ENCODE data around the gene FBXW4. TPM values are rescaled to one million over a fixed set of nuclear protein-coding genes. Genes with fewer than 3 reads are reported as not detected.
A peak's percentile ranks its signal among the peaks of the same experiment; 100 is the strongest.

Gene FBXW4
- 100 to 1,000 TPM in 2 of 6 donors, 10 to 100 TPM in 4; 75.2 to 223 (median 88.5) TPM for total RNA-seq

GRCh38 chr10:101694674-101695403, at the start of gene FBXW4:
Gene FBXW4, minus strand, starts transcription at chr10:101695170. Its CDS starts 65 bp downstream, at chr10:101695105.
- ATAC-seq (ENCODE audit: low FRiP score in 2 of 2): peak; percentile 75 to 86
- no peaks in the 10 kb centered on the region for H3K9me3 ChIP-seq
- peak in 2 of 4 donors; percentile 72 to 76 for TF ChIP-seq POLR2A (IDR thresholded peaks at IDR 0.05)
- no peak for TF ChIP-seq EP300 (IDR thresholded peaks at IDR 0.05)
- peak; percentile 11 to 39 for TF ChIP-seq POLR2AphosphoS5 (IDR thresholded peaks at IDR 0.05)
- H3K36me3 ChIP-seq: no peaks in the 10 kb centered on the region
- WGBS, 2 donors: 0 to 3% methylated on average over 37 to 58 of the region's 70 CpGs
- H3K4me1 ChIP-seq: peaks cover 23 to 44% (median 39%) of the 10 kb centered on the region in 4 donors
- peak within 1 kb of the TSS; percentile 95 to 100 (median 99) for H3K27ac ChIP-seq
- peak; percentile 72 to 94 for DNase-seq
- no peaks in the 10 kb centered on the region for H3K27me3 ChIP-seq
- peak within 1 kb of the TSS; percentile 43 to 94 (median 81) for H3K4me3 ChIP-seq

GRCh38 chr10:101744267-101744666, 49.3 kb upstream of the FBXW4 start:
- DNase-seq: no peak
- no peak for ATAC-seq (ENCODE audit: low FRiP score in 2 of 2)
- 79 to 80% methylated on average over 3 of the region's 3 CpGs for WGBS, 2 donors
- TF ChIP-seq POLR2AphosphoS5 (IDR thresholded peaks at IDR 0.05): no peak
- no peak for TF ChIP-seq EP300 (IDR thresholded peaks at IDR 0.05)
- no peak for TF ChIP-seq CTCF (IDR thresholded peaks at IDR 0.05)
- TF ChIP-seq POLR2A (IDR thresholded peaks at IDR 0.05): no peak
- Histone ChIP-seq H3K27me3 (no peaks in the 10 kb centered on the region), H3K9me3 (no peaks in the 10 kb centered on the region), H3K4me3 (no peak overlapping the region), H3K36me3 (no peaks in the 10 kb centered on the region), H3K27ac (no peak overlapping the region), H3K4me1 (no peaks in the 10 kb centered on the region)

GRCh38 chr10:101741938-101742337, 47.0 kb upstream of the FBXW4 start:
- Histone ChIP-seq H3K9me3 (no peaks in the 10 kb centered on the region), H3K27ac (no peak overlapping the region), H3K36me3 (no peaks in the 10 kb centered on the region), H3K27me3 (no peaks in the 10 kb centered on the region), H3K4me3 (no peak overlapping the region), H3K4me1 (no peaks in the 10 kb centered on the region)
- no peak for DNase-seq
- TF ChIP-seq POLR2AphosphoS5 (IDR thresholded peaks at IDR 0.05): no peak
- no peak for TF ChIP-seq POLR2A (IDR thresholded peaks at IDR 0.05)
- ATAC-seq (ENCODE audit: low FRiP score in 2 of 2): no peak
- WGBS, 2 donors: 50 to 51% methylated on average over 2 of the region's 2 CpGs

GRCh38 chr10:101736666-101737065, 41.7 kb upstream of the FBXW4 start:
- no peak for TF ChIP-seq CTCF (IDR thresholded peaks at IDR 0.05)
- Histone ChIP-seq H3K9me3 (no peaks in the 10 kb centered on the region), H3K27ac (no peak overlapping the region), H3K27me3 (no peaks in the 10 kb centered on the region), H3K4me3 (no peak overlapping the region), H3K36me3 (no peaks in the 10 kb centered on the region), H3K4me1 (no peaks in the 10 kb centered on the region)
- ATAC-seq (ENCODE audit: low FRiP score in 2 of 2): no peak
- 67 to 75% methylated on average over 3 of the region's 3 CpGs for WGBS, 2 donors
- no peak for DNase-seq

GRCh38 chr10:101732096-101732495, 37.1 kb upstream of the FBXW4 start:
- no peaks in the 10 kb centered on the region for H3K4me1 ChIP-seq
- TF ChIP-seq POLR2AphosphoS5 (IDR thresholded peaks at IDR 0.05) (no peak), POLR2A (IDR thresholded peaks at IDR 0.05) (no peak), EP300 (IDR thresholded peaks at IDR 0.05) (no peak), CTCF (IDR thresholded peaks at IDR 0.05) (no peak)
- 53 to 67% methylated on average over 1 of the region's 1 CpG for WGBS, 2 donors
- ATAC-seq (ENCODE audit: low FRiP score in 2 of 2) (no peak), DNase-seq (no peak)
- no peak overlapping the region for H3K4me3 ChIP-seq
- no peaks in the 10 kb centered on the region for H3K9me3 ChIP-seq
- H3K27ac ChIP-seq: no peak overlapping the region
- H3K27me3 ChIP-seq: no peaks in the 10 kb centered on the region
- H3K36me3 ChIP-seq: no peaks in the 10 kb centered on the region

GRCh38 chr10:101726115-101726387, 31.1 kb upstream of the FBXW4 start:
- WGBS, 2 donors: 80 to 92% methylated on average over 2 of the region's 2 CpGs
- Histone ChIP-seq H3K4me3 (no peak overlapping the region), H3K27ac (no peak overlapping the region), H3K27me3 (no peaks in the 10 kb centered on the region), H3K9me3 (no peaks in the 10 kb centered on the region), H3K4me1 (no peaks in the 10 kb centered on the region), H3K36me3 (no peaks in the 10 kb centered on the region)
- ATAC-seq (ENCODE audit: low FRiP score in 2 of 2): no peak
- TF ChIP-seq POLR2A (IDR thresholded peaks at IDR 0.05) (no peak), CTCF (IDR thresholded peaks at IDR 0.05) (no peak), EP300 (IDR thresholded peaks at IDR 0.05) (no peak)
- DNase-seq: no peak

Data from upper lobe of left lung (tissue), 6 donors.